HCEC 1CT (cell line): ENCODE measurements around the gene SLC41A3.
"Not testable (repeated sequence)": the region's sequence is repeated elsewhere in the genome, so short reads cannot be mapped to it uniquely, and the experiment has no call there.

Experiments used
- DNase-seq: peaks from one replicate; pipeline ENCODE4 v3.0.0-alpha.2; 2017

SLC41A3 gene

DNA sequence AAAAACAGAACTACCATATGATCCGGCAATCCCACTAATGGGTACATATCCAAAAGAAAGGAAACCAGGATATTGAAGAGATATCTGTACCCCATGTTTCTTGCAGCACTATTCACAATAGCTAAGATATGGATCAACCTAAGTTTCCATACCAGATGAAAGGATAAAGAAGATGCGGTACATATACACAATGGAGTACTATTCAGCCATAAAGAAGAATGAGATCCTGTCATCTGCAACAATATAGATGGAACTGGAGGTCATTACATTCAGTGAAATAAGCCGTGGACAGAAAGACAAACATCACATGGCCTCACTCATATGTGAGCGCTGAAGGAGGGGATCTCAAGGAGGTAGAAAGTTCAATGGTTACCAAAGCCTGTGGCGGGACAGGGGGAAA lies 3.0 kb downstream of the SLC41A3 start:
- DNase-seq = no peak

DNA sequence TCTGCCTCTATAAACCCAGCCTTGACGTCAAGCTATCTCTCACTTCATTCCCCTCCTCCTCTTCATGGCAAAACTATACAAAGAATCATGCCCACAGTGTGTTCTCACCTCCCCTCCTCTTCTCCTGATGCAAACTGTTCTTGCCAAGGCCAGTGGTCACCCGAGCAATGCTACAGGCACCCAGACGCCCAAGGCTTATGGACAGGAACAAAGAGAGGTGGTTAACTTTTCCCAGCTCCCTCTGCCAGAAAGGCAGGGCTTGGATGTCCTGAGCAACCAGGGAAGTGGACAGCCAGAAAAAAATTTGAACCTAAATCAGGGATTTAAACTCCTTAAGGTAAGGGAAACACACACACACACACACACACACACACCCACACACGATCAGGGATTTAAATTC lies 5.1 kb downstream of the SLC41A3 start:
- no peak for DNase-seq

DNA sequence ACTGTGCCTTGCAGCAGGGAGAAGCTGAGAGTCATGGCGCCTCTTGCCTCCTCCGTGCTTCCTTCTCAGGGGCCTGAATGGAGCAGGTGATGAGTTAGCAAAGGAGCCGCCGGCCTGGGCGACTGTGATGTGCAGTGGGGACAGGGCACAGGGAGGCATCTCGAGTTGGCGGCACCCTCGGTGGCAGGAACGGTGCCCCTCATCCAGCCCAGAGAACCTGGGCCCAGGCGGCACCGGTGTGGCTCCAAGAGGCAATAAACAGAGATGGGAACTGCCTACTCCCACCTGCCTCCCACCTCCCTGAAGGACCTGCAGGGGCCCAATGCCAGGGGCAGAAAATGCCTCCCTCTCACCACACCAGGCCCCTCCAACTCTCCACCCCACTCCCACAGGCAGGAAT lies 6.2 kb downstream of the SLC41A3 start:
- DNase-seq = no peak

DNA sequence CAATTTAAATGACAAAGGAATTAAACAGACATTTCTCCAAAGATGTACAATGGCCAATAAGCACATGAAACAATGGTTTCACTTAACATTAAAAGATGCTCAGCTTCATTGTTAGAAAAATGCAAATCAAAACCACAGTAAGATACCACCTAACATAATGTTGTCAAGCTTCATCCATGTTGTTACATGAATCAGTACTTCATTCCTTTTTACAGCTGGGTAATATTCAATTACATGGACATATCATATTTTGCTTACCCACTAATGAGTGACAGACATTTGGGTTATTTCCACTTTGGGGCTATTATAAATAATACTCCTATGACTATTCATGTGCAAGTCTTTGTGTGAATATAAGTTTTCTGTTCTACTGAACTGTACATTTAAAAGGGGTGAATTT lies 7.8 kb downstream of the SLC41A3 start:
- no peak for DNase-seq

DNA sequence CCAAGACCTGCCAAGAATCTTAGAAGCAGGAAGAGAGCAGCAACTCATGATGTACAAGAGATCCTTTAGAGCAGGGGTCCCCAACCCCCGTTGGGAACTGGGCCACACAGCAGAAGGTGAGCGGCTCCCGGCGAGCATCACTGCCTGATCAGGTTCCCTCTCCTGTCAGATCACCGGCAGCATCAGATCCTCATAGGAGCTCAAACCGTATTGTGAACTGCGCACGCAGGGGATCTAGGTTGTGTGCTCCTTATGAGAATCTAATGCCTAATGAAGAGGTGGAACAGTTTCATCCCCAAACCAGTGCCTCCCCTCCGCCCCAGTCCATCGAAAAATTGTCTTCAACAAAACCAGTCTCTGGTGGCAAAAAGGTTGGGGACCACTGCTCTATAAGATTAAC lies 13.8 kb downstream of the SLC41A3 start:
- DNase-seq = no peak

DNA sequence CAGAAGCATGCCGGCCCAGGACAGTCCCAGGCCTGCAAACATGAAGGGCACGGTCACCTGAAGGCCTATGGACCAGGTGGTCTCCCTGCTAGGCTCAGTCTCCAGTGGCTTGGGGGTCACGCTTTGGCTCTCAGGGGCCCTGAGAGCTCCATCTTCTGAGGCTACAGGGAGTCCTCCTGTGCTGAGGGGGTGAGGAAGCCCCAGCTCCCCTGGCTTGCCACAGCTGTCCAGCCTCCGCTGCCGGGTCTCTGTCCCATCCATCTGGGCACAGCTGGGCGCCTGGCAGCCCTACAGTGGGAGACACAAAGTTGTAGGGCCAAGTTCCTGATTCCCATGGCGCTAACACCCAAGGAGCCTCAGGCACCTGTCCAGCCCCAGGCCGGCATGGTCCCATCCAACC lies 16.0 kb downstream of the SLC41A3 start:
- DNase-seq = no peak

DNA sequence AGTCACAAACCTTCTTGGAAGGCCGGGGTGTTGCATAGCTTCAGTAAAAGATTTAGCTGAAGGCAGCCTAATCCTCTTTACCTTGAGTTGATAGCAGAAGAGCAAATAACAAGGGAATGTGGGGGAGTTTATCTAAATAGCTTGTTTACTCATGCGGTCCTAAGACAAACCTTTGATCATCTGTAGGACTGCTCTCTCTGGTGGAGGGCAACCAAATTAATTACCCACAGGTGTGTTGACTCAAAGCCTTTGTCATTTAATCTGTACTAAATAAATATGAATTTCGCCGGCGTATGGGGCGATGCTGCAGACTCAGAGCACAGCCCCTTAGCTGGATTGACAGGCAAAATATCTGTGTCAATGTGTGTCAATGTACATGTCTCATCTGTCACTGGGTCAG lies 17.2 kb downstream of the SLC41A3 start:
- not testable (repeated sequence) for DNase-seq

DNA sequence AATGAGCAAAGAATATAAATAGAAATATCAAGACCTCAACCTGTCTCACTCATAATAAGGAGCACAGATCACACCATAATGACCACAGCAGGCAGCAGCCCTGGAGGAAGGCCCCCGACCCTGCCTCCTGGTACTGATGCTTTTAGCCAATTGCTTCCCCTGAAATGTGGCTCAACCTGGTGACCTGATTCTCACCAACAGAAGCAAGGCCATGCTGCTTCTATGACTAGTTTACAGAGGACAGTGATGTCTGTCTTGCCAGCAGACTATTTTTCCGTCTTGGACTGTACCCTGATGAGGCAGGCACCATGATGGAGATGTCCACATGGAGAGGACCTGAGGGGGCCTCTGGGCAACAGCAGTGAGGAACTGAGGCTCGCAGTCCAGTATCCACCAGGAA lies 18.0 kb downstream of the SLC41A3 start:
- DNase-seq = no peak

DNA sequence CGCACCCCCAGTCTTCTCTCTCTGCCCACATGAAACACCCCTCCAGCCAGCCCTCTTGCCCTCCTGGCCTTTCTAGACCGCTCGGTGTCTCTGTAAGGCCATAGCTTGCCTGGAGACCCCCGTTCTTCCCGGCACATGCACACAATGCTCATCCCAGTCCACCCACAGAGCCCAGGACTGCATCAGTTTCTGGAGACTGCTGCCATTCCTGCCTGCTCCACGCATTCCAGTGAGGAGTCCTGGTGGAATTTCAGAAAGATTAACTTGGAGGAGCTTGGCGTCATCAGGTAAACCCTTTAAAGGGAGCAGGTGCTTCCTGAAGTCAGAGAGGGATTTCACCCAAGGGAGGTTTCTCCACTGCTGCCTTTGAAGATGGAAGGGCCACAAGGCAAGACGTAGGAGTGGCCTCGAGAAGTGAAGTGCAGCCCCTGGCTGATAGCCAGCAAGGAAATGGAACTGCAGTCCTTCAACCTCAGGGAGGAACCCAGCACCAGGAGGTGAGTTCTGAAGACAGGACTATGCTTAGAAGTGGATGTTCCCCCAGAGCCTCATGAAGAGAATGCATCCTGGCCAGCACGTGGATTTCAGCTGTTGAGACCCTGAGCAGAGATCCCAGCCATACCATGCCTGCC lies 19.2 kb downstream of the SLC41A3 start:
- DNase-seq = no peak

DNA sequence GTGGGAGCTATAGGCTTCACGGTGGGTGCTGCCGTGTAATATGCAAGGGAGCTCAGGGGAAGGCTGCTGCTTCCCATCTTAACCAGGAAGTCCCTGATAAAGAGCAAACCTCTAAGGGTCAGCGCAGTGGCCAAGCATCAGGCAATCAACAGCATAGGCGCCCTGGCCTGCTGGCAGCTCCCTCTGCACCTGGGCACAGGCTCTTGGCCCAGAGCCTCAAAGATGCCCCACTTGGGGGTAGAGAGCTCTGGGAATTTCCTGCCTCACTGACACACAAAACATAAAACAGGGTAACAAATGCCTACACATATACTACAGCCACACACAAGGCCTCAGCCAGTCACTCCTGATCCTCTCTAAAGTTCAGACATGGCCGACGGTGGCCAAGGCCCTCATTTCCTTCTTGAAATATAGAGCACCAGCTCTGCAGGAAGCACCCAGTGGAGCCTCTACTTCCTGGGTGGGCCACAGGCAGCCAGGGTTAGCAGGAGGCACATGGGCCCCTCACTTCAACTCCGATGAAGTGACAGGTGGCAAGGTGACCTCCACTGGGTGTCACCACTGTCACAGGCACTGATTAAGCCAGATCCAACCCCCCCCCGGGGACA lies 20.5 kb downstream of the SLC41A3 start:
- no peak for DNase-seq

DNA sequence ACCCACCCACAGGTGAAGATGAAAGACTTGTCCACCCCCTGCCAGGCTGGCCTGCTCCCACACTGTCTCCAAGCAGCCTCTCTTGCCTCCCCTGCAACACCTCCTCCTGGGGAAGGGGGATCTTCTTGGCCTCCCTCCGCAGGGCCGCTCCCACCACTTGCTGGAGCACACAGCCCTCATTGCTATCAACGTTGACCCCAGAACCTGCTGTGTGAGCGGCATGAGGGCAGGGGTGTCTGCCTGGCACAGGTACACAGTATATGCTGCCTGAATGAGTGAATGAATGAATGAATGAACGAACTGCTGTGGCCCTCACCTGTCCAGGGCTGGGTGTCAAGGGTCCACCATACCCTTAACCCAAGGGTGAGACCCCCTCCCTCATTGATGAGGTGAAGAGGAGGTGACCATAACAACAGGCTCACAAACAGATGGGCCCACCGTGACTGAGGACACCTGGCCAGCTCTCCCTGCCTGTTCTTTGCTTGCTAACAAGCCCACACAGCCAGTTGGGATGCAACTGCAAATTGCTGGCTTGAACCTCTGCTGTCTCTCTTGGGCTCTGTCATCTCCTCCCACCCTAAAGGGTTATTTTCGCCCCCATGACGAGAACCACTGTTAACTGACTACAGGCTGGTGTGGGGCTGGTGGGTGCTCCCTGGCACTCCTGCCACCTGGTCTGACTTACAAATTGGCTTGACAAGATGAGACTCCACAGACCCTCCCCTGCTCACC lies 22.5 kb downstream of the SLC41A3 start:
- DNase-seq = no peak

DNA sequence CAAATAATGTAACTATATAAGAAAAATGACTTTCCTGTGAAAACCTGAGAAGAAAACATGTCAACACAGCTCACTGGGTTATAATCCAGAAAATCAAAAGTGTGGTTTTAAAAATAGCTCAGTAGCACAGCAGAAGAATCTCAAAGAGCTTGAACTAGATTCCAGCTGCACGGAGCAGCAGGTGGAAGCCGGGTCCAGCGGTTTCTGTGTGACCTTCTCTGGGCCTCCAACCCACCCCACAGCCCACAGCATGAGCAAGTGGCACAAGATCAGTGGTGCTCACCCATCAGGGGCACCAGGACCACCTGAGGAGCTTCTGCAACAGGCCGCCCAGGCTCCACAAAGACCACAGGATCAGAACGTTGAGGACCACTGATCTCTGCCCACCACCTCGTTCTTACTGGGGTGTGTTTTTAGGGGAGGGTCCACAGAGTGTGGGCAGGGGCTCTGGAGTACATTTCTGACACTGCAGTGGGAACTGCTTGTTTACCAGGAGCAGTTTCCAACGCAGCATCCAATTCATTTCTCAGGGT lies 23.2 kb downstream of the SLC41A3 start:
- DNase-seq = no peak

DNA sequence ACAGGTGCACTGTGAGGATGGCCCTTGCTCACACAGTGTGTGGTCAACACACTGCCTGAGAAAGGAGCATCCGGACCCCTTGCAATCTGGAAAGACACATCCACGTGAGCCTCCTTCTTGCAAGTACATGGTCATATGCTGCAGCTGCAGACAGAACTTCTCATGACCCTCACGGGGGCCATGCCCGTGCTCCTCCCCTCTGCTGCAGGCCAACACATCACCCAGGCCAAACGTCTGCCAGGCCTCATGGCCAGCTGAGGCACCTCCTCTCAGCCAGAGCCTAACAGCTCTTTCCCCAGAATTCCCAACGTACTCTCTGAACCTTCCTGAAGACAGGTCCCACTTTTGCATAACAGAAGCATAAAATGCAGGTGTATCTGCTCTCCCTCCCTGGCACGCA lies 25.3 kb downstream of the SLC41A3 start:
- no peak for DNase-seq

DNA sequence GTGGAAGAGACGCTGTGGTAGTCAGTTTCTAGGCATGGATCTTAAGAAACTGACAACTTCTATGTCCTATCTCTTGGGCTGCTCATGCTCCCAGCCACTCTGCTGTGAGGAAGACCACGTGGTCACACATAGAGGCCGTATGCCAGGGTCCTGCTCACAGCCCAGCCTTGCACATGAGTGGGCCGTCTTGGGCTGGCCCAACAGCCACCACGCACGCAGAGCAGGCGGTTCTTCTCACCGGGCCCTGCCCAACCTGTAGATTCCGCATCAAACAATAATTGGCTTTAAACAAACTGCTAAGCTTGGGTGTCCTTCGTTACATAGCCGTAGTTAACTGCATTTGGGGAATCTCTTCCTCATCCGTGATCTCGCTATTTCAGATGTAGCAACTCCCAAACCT lies 26.0 kb downstream of the SLC41A3 start:
- no peak for DNase-seq

DNA sequence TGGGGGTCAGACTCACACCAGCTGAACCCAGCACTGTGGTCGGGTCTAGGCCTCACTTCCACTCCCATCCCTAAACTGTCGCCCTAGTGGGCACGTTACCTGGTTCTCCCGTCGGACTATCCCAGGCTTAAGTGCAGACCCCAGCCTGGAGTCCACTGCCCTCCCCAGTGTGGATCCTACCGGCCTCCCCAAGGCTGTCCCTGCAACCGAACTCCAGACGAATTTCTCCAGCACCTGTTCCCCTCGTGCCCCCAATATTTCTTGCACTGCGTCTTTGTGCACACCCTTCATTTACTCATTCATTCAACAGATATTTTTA lies 26.5 kb downstream of the SLC41A3 start:
- no peak for DNase-seq

DNA sequence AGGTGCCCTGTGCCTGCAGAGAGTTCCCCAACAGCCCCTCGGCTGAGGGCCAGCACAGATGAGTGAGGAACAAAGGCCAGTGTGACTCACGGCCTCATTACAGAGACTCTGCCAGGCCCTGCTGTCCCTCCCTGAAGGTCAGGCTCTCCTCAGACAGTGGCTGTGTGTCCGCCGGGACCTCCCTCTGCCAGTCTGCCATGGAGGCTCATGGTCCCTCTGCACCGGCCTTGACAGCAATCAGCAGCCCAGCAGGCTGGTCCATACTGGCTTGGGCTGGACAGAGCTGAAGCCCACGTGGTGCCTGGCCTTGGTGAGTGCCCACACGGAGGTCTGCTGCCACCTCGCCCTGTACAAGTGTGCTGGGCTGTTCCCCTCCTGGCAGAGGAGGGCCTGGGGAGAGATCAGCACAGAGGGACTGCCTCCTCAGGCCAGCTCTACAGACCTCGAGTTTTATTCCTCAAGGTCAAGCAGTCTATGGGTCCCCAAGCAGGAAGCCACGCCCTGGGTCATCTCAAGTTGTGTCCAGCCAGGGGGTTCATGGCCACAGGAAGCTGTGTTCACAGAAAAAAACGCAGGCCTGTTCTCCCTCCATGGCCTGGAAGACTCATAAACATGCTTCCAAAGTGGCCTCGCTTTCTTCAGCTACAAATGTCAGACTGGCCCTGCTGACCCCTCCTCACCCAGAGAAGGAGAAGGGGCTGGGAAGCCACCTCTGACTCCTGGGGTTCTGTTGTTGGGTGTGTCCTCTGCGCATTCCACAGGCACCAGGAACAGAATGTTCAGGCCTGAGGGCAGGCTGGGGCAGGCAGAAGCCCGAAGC lies 27.0 kb downstream of the SLC41A3 start:
- DNase-seq = no peak

DNA sequence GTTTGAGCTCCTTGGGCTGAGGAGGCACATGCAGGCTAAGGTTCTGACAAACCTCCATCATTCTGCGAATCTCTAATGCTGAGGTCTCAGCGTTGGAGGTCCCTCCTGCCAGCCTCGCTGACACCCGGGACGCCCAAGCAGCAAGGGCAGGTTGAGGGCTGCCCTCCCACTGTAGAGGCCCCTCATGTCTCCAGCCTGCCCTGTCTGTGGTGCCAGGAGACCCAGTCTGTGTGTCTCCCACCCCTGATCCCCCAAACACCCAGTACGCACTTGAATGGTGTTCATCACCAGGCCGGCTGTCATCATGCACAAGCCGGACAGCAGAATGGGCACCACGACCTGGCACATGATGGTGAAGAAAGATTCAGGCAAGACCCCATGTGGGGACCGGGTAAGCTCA lies 27.8 kb downstream of the SLC41A3 start:
- no peak for DNase-seq

DNA sequence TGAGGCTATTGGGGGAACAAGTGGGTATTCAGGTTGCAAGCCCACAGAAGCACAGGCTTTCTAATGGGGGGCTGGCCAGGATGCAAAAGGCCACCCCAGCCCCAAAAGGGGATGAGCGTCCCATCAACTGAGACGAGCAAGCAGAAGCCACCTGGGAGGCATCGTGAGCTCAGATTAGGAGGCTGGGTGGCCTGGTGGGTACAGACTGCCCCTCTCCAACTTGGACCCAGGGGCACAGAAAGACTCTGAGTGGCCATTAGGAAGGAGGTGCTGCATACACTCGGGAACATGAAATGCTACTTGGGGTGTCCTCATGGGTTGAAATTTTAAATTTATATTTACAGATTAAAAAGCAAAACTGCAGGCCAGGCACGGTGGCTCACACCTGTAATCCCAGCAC lies 29.1 kb downstream of the SLC41A3 start:
- DNase-seq = no peak

DNA sequence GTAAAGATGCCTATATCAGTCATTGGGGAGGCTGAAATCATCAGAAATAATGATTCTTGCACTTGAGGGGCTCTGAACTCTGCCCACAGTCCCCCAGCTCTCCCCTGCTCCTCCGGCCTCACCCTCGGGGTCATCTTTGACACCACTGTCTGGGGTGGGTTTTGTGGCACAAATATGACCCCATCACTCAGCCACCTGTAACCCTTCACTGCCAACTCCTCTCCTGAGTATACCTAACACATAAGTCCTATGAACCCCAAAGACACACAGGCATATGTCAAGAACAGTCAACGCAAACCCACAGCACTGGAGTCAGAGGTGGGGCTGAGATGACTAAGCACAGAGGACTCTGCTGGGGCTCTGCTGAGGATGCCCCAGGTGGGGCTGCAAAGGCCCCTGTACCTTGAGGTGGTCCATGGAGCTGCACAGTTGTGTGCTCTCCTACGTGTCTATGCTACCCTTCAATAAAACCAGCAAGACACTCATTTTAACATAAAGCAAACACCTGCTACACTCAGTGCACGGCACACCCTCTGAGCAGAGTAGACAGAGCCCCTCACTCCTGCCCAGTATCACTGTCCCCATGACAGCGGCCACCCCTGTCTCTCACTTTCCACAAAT lies 29.9 kb downstream of the SLC41A3 start:
- no peak for DNase-seq

DNA sequence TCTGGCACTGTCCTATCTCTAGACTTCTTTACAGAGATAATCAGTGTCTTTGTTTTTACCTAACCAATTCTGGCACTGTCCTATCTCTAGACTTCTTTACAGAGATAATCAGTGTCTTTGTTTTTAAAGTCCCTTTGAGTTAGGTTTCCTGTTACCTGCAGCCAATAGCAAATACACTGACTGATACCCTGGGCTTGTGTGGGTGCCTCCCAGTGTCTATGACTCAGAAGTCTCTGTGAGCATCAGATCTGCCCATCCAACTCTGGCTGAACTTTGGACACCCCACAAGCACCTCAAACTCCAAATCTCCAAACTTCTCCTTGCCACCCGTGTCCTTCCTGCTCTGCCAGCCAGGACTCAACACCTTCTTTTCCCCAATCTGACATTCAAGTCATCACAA lies 30.4 kb downstream of the SLC41A3 start:
- no peak for DNase-seq

DNA sequence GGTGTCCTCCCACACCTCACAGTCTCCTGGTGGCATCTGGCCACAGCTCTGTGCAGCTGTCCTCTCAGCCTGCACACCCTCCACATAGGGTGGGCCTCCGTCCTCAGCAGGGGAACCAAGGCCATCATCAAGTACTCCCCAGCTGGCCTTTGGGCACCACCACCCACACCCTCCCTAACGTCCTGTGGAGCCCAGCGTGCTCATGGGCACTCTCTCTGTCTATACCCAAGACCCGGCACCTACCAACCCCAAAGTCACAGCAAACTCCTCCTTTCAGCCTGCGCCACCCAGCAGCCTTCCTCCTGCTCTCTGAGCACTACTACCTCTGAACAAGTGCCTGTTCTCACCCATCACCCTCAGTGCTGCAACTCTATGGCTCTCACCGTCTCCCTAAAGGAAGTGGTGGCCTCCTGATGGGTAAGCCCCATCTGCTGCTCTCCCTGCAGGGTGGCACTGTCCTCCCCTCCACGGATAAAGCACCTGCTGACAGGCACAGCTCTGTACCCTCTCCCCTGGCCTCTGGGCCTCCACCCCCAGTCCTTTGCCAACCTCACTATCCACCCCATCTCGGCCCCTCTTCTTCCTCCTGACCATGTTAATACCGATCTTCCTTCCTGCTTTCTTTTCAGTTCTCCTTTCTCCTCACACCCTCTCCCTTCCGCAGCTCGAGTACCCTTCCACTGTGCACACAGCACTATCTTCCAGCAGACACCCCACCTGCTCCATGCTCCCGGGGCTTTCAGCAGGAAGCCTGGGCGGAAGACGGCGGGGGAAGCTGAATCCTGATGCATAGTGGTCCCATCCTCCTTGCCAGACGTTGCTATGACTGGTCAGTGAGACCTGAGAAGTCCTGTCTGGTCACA lies 31.5 kb downstream of the SLC41A3 start:
- no peak for DNase-seq

DNA sequence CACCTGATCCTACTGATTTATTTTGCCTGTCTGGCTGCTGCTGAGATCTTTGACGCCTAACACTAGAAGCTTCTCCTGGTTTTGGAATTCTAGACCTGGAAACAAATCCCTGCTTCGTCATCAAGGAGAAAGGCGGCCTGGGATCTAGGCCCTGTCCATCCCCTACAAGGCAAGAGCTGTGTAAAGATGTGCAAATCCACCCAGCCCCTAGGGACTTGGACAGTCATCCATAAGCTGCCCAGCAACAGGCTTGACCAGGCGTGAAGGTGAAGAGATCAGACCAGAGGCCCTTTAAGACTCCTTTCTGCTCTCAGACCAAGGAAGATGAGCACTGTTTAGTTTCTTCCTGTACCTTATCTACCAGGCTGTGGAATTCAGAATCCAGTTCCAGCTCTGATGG lies 32.2 kb downstream of the SLC41A3 start:
- DNase-seq = no peak
